Upper lobe of left lung (tissue), 6 donors: Measurements from ENCODE around the gene MBD5. TPM values are rescaled to one million over a fixed set of nuclear protein-coding genes. Genes with fewer than 3 reads are reported as not detected.
A peak's percentile ranks its signal among the peaks of the same experiment; 100 is the strongest.

Experiments
- ATAC-seq, 2 donors: fragments of 200-7000 bp; cut with Tn5 transposase; one replicate each; pipeline ENCODE4 v1.9.1; 2022; ENCODE audit warnings: mild to moderate bottlenecking in 2 of 2, moderate library complexity in 2 of 2; ENCODE audit not compliant: low FRiP score in 2 of 2
- DNase-seq, 2 donors: peaks; one replicate each; pipeline ENCODE4 v3.0.0-alpha.2; 2019 to 2020
- H3K27ac ChIP-seq, 4 donors: fragments of 200-600 bp; sonication (generic); one replicate each; pipeline ENCODE4 v1.5.1; 2016 to 2019
- H3K27me3 ChIP-seq, 4 donors: fragments of 200-600 bp; sonication (generic); one replicate each; pipeline ENCODE4 v1.5.1; 2017 to 2019
- H3K36me3 ChIP-seq, 4 donors: fragments of 200-600 bp; sonication (generic); one replicate each; pipeline ENCODE4 v1.5.1; 2016 to 2019
- H3K4me1 ChIP-seq, 4 donors: fragments of 200-600 bp; sonication (generic); one replicate each; pipeline ENCODE4 v1.5.1; 2018 to 2019
- H3K4me3 ChIP-seq, 4 donors: fragments of 200-600 bp; sonication (generic); one replicate each; pipeline ENCODE4 v1.5.1; 2017 to 2019; ENCODE audit warnings: mild to moderate bottlenecking in 2 of 4, moderate library complexity in 1 of 4
- H3K9me3 ChIP-seq, 4 donors: fragments of 200-600 bp; sonication (generic); one replicate each; pipeline ENCODE4 v1.5.1; 2018 to 2019
- EP300 ChIP-seq, 4 donors: sonication (generic); formaldehyde crosslinking; IDR thresholded peaks; one replicate each; pipeline ENCODE4 v1.5.1; 2017; ENCODE audit warnings: antibody characterized with exemption in 4 of 4, control low read depth in 2 of 4
- POLR2A ChIP-seq, 4 donors: fragments of 450-650 bp; IDR thresholded peaks; one replicate each; pipeline ENCODE4 v1.5.1; 2016 to 2017; ENCODE audit warnings: antibody characterized with exemption in 4 of 4, mild to moderate bottlenecking in 2 of 4
- POLR2AphosphoS5 ChIP-seq, 2 donors: sonication (generic); formaldehyde crosslinking; IDR thresholded peaks; one replicate each; pipeline ENCODE4 v1.5.1; 2017; ENCODE audit warnings: antibody characterized with exemption in 2 of 2
- WGBS, 2 donors: methylation state at CpG; one replicate each; pipeline ENCODE4 v1.1.5; 2017 to 2018; 5-methylcytosine and 5-hydroxymethylcytosine counted together
- total RNA-seq, 6 donors: library from RNA; depleted of rRNA in 4 of 6; stranded (reverse); fragments of >200 nt in 4 of 6; gene quantifications; one replicate each; pipeline versions ENCODE4 v1.1.0 to v1.2.1, GENCODE V29; 2016 to 2021
- TF ChIP-seq, protein P1 (sequence below), 6 experiments: fragments of 450-650 bp in 4 of 6; fragments of 200-600 bp in 2 of 6; sonication (generic) in 2 of 6; IDR thresholded peaks; one replicate each; pipeline ENCODE4 v1.5.1; 2016 to 2019; ENCODE audit warnings: antibody characterized with exemption in 6 of 6
- donor health status: DM: no; HTN: no; CAD: no; lungs with moderate emphysema.
- donor health status: DM: no; HTN: yes; CAD: no; lungs with severe emphysema.

MBD5 gene
- total RNA-seq, 6 donors from 2014 or later: 22.6 to 99.5 (median 27.5) TPM

DNA sequence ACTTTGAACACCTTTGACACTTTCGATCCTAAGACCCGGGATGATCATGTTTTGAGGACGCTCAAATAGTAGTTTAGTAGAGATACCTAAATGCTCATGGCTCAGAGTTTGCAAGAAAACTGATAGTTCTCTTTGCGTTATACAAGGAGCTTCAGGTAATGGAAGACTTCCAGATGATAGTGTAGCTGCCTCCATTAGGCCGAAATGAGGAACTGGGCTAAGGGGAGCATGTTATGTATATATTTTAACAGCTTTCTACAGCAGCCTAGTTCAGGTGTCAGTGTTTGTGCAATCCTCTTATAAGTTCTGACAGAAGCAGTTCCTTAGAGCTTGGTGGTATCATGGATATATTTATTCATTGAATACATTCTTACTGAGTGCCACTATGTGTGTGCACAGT lies 496.9 kb downstream of the MBD5 start:
- Histone ChIP-seq H3K27ac (no peak overlapping the region), H3K4me1 (no peaks in the 10 kb centered on the region)

DNA sequence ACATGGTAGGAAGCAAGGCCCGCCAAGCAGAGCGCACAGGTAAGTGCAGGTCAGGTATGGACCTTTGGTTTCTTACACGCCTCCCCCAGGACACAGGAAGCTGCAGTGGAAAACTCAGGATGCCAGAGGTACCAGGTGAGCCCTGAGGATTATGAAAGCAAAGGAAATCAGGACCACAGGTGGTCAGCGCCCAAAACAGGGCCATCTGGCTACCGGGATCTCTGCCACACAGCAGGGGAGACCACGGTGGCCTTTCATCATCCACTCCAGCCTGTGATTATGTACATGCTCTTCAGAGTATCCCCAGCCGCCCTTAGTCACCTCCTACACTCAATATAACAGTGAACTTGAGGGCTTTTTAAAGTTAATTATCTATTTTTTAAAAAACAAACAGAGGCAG lies 498.1 kb downstream of the MBD5 start:
- H3K4me3 ChIP-seq: no peak overlapping the region
- no peak overlapping the region for H3K27ac ChIP-seq
- no peak for DNase-seq
- peak in 1 of 2 donors; percentile 35 for ATAC-seq
- H3K27me3 ChIP-seq: no peaks in the 10 kb centered on the region
- H3K36me3 ChIP-seq: no peaks in the 10 kb centered on the region
- H3K9me3 ChIP-seq: no peaks in the 10 kb centered on the region
- no peak for TF ChIP-seq EP300 (IDR thresholded peaks at IDR 0.05)
- TF ChIP-seq, protein P1, sequence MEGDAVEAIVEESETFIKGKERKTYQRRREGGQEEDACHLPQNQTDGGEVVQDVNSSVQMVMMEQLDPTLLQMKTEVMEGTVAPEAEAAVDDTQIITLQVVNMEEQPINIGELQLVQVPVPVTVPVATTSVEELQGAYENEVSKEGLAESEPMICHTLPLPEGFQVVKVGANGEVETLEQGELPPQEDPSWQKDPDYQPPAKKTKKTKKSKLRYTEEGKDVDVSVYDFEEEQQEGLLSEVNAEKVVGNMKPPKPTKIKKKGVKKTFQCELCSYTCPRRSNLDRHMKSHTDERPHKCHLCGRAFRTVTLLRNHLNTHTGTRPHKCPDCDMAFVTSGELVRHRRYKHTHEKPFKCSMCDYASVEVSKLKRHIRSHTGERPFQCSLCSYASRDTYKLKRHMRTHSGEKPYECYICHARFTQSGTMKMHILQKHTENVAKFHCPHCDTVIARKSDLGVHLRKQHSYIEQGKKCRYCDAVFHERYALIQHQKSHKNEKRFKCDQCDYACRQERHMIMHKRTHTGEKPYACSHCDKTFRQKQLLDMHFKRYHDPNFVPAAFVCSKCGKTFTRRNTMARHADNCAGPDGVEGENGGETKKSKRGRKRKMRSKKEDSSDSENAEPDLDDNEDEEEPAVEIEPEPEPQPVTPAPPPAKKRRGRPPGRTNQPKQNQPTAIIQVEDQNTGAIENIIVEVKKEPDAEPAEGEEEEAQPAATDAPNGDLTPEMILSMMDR (IDR thresholded peaks at IDR 0.05): no peak
- no peak for TF ChIP-seq POLR2A (IDR thresholded peaks at IDR 0.05)
- no peak for TF ChIP-seq POLR2AphosphoS5 (IDR thresholded peaks at IDR 0.05)
- H3K4me1 ChIP-seq: peaks cover 0 to under 1% (median 0%) of the 10 kb centered on the region in 4 donors
- WGBS, 2 donors: 67 to 71% methylated on average over 7 of the region's 7 CpGs

More for the DNA sequence above, 496.9 kb downstream of the MBD5 start:
- ATAC-seq (no peak), DNase-seq (no peak)
- no peak for TF ChIP-seq POLR2A (IDR thresholded peaks at IDR 0.05)
- no peak for TF ChIP-seq EP300 (IDR thresholded peaks at IDR 0.05)
- TF ChIP-seq POLR2AphosphoS5 (IDR thresholded peaks at IDR 0.05): no peak
- TF ChIP-seq, protein P1 (IDR thresholded peaks at IDR 0.05): no peak
- no peaks in the 10 kb centered on the region for H3K27me3 ChIP-seq
- no peaks in the 10 kb centered on the region for H3K36me3 ChIP-seq
- H3K9me3 ChIP-seq: no peaks in the 10 kb centered on the region
- WGBS, 2 donors: 93 to 96% methylated on average over 5 of the region's 5 CpGs
- H3K4me3 ChIP-seq: no peak overlapping the region

DNA sequence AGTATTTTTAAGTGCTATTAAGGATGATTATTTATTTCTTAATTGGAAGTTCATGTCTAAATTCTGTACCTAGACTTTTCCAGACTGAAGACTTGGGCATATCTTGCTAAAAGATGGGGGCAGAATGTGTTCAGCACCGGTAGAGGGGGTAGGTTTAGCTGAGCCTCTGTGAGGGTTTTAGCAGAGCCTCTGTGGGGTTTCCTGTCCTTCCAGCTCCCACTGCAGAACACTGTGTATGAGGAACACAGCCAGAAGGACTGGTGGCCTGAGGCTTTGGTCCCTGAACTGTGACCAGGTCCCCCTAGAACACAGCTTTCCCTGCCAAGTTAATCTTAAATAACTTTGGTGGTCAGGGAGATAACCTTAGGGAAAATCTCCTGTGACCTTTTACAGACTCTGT lies 500.3 kb downstream of the MBD5 start:
- TF ChIP-seq, protein P1 (IDR thresholded peaks at IDR 0.05): no peak
- TF ChIP-seq POLR2A (IDR thresholded peaks at IDR 0.05): no peak
- no peak for TF ChIP-seq EP300 (IDR thresholded peaks at IDR 0.05)
- TF ChIP-seq POLR2AphosphoS5 (IDR thresholded peaks at IDR 0.05): no peak
- H3K27me3 ChIP-seq: no peaks in the 10 kb centered on the region
- no peak for ATAC-seq
- H3K4me3 ChIP-seq: no peak overlapping the region
- WGBS, 2 donors: 73 to 79% methylated on average over 1 of the region's 1 CpG
- H3K4me1 ChIP-seq: peaks cover 0 to 6% (median 0%) of the 10 kb centered on the region in 4 donors
- no peak for DNase-seq
- no peaks in the 10 kb centered on the region for H3K36me3 ChIP-seq
- no peaks in the 10 kb centered on the region for H3K9me3 ChIP-seq
- H3K27ac ChIP-seq: no peak overlapping the region

DNA sequence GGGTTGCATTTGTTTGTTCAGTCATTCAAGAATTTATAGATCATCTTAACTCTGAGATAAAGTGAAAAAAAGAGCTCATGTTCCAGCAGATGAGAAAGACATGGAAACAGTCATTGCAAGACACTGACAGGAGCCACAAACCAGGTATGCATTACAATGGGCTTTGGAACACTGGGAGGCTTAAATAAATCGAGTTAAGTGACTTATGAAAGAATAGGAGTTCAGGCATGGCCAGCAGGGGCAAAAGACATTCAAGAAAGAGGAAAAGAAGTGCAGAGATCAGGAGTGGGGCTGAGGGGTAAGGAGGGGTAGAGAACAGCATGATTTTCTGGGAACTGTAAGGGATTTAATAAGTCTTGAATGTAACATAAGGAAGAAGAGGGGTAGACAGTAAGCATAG lies 502.4 kb downstream of the MBD5 start:
- Histone ChIP-seq H3K9me3 (no peaks in the 10 kb centered on the region), H3K27ac (no peak overlapping the region), H3K4me3 (no peak overlapping the region), H3K4me1 (peaks cover 0 to 6% (median 0%) of the 10 kb centered on the region in 4 donors), H3K36me3 (no peaks in the 10 kb centered on the region), H3K27me3 (no peaks in the 10 kb centered on the region)
- TF ChIP-seq EP300 (IDR thresholded peaks at IDR 0.05) (no peak), POLR2AphosphoS5 (IDR thresholded peaks at IDR 0.05) (no peak), POLR2A (IDR thresholded peaks at IDR 0.05) (no peak)
- TF ChIP-seq, protein P1 (IDR thresholded peaks at IDR 0.05): no peak
- ATAC-seq: no peak
- no peak for DNase-seq
- 58 to 78% methylated on average over 1 of the region's 1 CpG for WGBS, 2 donors

DNA sequence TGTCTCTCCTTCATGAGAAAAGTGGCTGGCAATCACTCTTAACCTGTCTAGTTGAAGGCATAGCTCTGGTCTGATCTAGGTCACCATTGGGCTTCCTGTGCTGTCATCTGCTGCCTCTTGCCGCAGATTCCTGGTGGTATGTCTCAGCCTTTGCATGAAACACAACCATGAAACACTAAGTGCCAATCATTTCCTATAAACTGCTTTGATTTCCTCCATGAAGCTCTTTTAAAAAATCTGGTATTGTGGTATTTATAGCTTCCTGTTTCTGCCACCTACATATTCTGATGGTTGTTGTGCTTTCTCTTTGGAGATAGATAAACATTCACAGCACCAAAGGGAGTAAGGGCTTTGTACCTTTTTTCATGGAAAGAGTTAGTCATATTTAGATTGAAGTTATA lies 503.6 kb downstream of the MBD5 start:
- no peaks in the 10 kb centered on the region for H3K36me3 ChIP-seq
- TF ChIP-seq, protein P1 (IDR thresholded peaks at IDR 0.05): no peak
- TF ChIP-seq EP300 (IDR thresholded peaks at IDR 0.05): no peak
- no peak for TF ChIP-seq POLR2AphosphoS5 (IDR thresholded peaks at IDR 0.05)
- no peak for TF ChIP-seq POLR2A (IDR thresholded peaks at IDR 0.05)
- H3K9me3 ChIP-seq: no peaks in the 10 kb centered on the region
- H3K27me3 ChIP-seq: no peaks in the 10 kb centered on the region
- no peak overlapping the region for H3K4me3 ChIP-seq
- no peak overlapping the region for H3K27ac ChIP-seq
- WGBS, 2 donors: 38 to 57% methylated on average over 1 of the region's 1 CpG
- no peak for DNase-seq
- ATAC-seq: peak in 1 of 2 donors; percentile 15
- H3K4me1 ChIP-seq: peaks cover 0 to 6% (median 0%) of the 10 kb centered on the region in 4 donors
